ENCODE measurements around the gene LUZP1.

Gene LUZP1

GRCh38 chr1:23039308-23039826 is 129.3 kb downstream of the LUZP1 start:
- CTCF ChIA-PET: interaction anchor here (1.7 kb wide), 1 partner anchor 147 kb away, joined by 4 read pairs; no protein-coding TSS in a partner anchor
- H3K36me3 ChIP-seq (ENCODE audit: control insufficient read depth in 4 of 4, insufficient read depth in 4 of 4, low read length in 3 of 4): peaks cover 7 to 12% (median 9%) of the 10 kb centered on the region in 4 experiments
- WGBS (ENCODE audit: insufficient coverage): 96% methylated on average over 4 of the region's 7 CpGs

GRCh38 chr1:23037081-23037740 is 131.4 kb downstream of the LUZP1 start:
- Histone ChIP-seq H3K27me3 (replicated peaks in 2 of 5; ENCODE audit: control insufficient read depth in 4 of 5, insufficient read depth in 5 of 5, low read length in 4 of 5) (no peaks in the 10 kb centered on the region), H3K36me3 (ENCODE audit: control insufficient read depth in 4 of 4, insufficient read depth in 4 of 4, low read length in 3 of 4) (peaks cover 6 to 11% (median 7%) of the 10 kb centered on the region in 4 experiments), H3K9me3 (ENCODE audit: control extremely low read depth in 1 of 5, control insufficient read depth in 4 of 5, insufficient read depth in 2 of 5, low read depth in 1 of 5, low read length in 4 of 5) (no peaks in the 10 kb centered on the region), H3K4me3 (ENCODE audit: control insufficient read depth in 1 of 7, extremely low read depth in 1 of 7, insufficient read depth in 4 of 7, low read depth in 2 of 7, low read length in 6 of 7) (no peak overlapping the region), H3K4me1 (ENCODE audit: control extremely low read depth in 1 of 4, control insufficient read depth in 4 of 4, insufficient read depth in 4 of 4, low read length in 3 of 4) (no peaks in the 10 kb centered on the region), H3K27ac (ENCODE audit: insufficient read depth in 1 of 2, low read depth in 1 of 2, low read length in 2 of 2, poor library complexity in 1 of 2, severe bottlenecking in 2 of 2) (no peak overlapping the region)
- ChIA-PET CTCF (interaction anchor here (0.6 to 1.2 kb wide), 2 partner anchors 12 to 35 kb away, joined by 3 read pairs; no protein-coding TSS in a partner anchor), POLR2A (no interaction called here)
- no peak for DNase-seq
- no CpG with 5 or more reads among the region's 4 CpGs for WGBS (ENCODE audit: insufficient coverage)

More at GRCh38 chr1:23039308-23039826, 129.3 kb downstream of the LUZP1 start:
- Histone ChIP-seq H3K9me3 (ENCODE audit: control extremely low read depth in 1 of 5, control insufficient read depth in 4 of 5, insufficient read depth in 2 of 5, low read depth in 1 of 5, low read length in 4 of 5) (no peaks in the 10 kb centered on the region), H3K4me1 (ENCODE audit: control extremely low read depth in 1 of 4, control insufficient read depth in 4 of 4, insufficient read depth in 4 of 4, low read length in 3 of 4) (no peaks in the 10 kb centered on the region), H3K27ac (ENCODE audit: insufficient read depth in 1 of 2, low read depth in 1 of 2, low read length in 2 of 2, poor library complexity in 1 of 2, severe bottlenecking in 2 of 2) (no peak overlapping the region), H3K4me3 (ENCODE audit: control insufficient read depth in 1 of 7, extremely low read depth in 1 of 7, insufficient read depth in 4 of 7, low read depth in 2 of 7, low read length in 6 of 7) (no peak overlapping the region), H3K27me3 (replicated peaks in 2 of 5; ENCODE audit: control insufficient read depth in 4 of 5, insufficient read depth in 5 of 5, low read length in 4 of 5) (no peaks in the 10 kb centered on the region)
- DNase-seq: no peak
- POLR2A ChIA-PET: no interaction called here

GRCh38 chr1:23035823-23036452 is 132.7 kb downstream of the LUZP1 start:
- no peak for DNase-seq
- no peak overlapping the region for H3K4me3 ChIP-seq (ENCODE audit: control insufficient read depth in 1 of 7, extremely low read depth in 1 of 7, insufficient read depth in 4 of 7, low read depth in 2 of 7, low read length in 6 of 7)
- no peak overlapping the region for H3K27ac ChIP-seq (ENCODE audit: insufficient read depth in 1 of 2, low read depth in 1 of 2, low read length in 2 of 2, poor library complexity in 1 of 2, severe bottlenecking in 2 of 2)
- POLR2A ChIA-PET: no interaction called here
- H3K36me3 ChIP-seq (ENCODE audit: control insufficient read depth in 4 of 4, insufficient read depth in 4 of 4, low read length in 3 of 4): peaks cover 7 to 14% (median 8%) of the 10 kb centered on the region in 4 experiments
- CTCF ChIA-PET: interaction anchor here (0.9 kb wide), 1 partner anchor 15 kb away, joined by 3 read pairs; no protein-coding TSS in a partner anchor
- no CpG with 5 or more reads among the region's 2 CpGs for WGBS (ENCODE audit: insufficient coverage)
- no peaks in the 10 kb centered on the region for H3K9me3 ChIP-seq (ENCODE audit: control extremely low read depth in 1 of 5, control insufficient read depth in 4 of 5, insufficient read depth in 2 of 5, low read depth in 1 of 5, low read length in 4 of 5)
- no peaks in the 10 kb centered on the region for H3K4me1 ChIP-seq (ENCODE audit: control extremely low read depth in 1 of 4, control insufficient read depth in 4 of 4, insufficient read depth in 4 of 4, low read length in 3 of 4)
- H3K27me3 ChIP-seq (replicated peaks in 2 of 5; ENCODE audit: control insufficient read depth in 4 of 5, insufficient read depth in 5 of 5, low read length in 4 of 5): no peaks in the 10 kb centered on the region

Measured in common myeloid progenitor, CD34-positive (primary cell).